T-helper 17 cell (primary cell): Measurements from ENCODE around the gene TFB2M. TPM values are rescaled to one million over a fixed set of nuclear protein-coding genes. Genes with fewer than 3 reads are reported as not detected.
"Not testable (repeated sequence)": the region's sequence is repeated elsewhere in the genome, so short reads cannot be mapped to it uniquely, and the experiment has no call there.

Source experiments
- ATAC-seq: fragments of 150-1000 bp; cut with Tn5 transposase; 2 replicates; pipeline ENCODE4 v1.10.0; 2021; ENCODE audit warnings: mild to moderate bottlenecking, moderate library complexity
- DNase-seq, 3 donors: peaks; one replicate each; pipeline versions ENCODE4 v3.0.0 to v3.0.0-alpha.2; 2020 to 2021
- H3K9me3 ChIP-seq: one replicate; pipeline ENCODE4 v1.7.0; 2013; ENCODE audit warnings: low read length, mild to moderate bottlenecking; ENCODE audit not compliant: control insufficient read depth, poor library complexity, severe bottlenecking
- H3K27ac Mint-ChIP-seq: one replicate; pipeline ENCODE4 v1.8.0; 2022; ENCODE audit warnings: mild to moderate bottlenecking, moderate library complexity, mixed read lengths
- H3K27me3 Mint-ChIP-seq: one replicate; pipeline ENCODE4 v1.8.0; 2022; ENCODE audit warnings: mixed read lengths
- H3K36me3 Mint-ChIP-seq: one replicate; pipeline ENCODE4 v1.8.0; 2022; ENCODE audit warnings: low read depth, mixed read lengths
- H3K4me1 Mint-ChIP-seq: one replicate; pipeline ENCODE4 v1.8.0; 2022; ENCODE audit warnings: mild to moderate bottlenecking, mixed read lengths
- H3K4me3 Mint-ChIP-seq: one replicate; pipeline ENCODE4 v1.8.0; 2022; ENCODE audit warnings: mild to moderate bottlenecking, moderate library complexity, mixed read lengths
- total RNA-seq, 4 donors: library from RNA in 2 of 4; stranded (reverse) in 2 of 4; gene quantifications; one replicate each; pipeline ENCODE4 v1.2.3 and lab custom pipeline; 2022 to 2026

TFB2M gene
- total RNA-seq, 2 donors from 2014 or later, result 6.7 to 10.2 TPM

GRCh38 chr1:246591958-246592357 is 25.9 kb upstream of the TFB2M start:
- Mint-ChIP-seq H3K27me3 (no peaks in the 10 kb centered on the region), H3K4me1 (peaks cover 26% of the 10 kb centered on the region), H3K4me3 (peak overlapping the region; percentile 26), H3K36me3 (peaks cover 5% of the 10 kb centered on the region), H3K27ac (peak overlapping the region; percentile 19)
- DNase-seq, result no peak
- no peak for ATAC-seq
- no peaks in the 10 kb centered on the region for H3K9me3 ChIP-seq

GRCh38 chr1:246591504-246591903 is 25.4 kb upstream of the TFB2M start:
- DNase-seq (no peak), ATAC-seq (no peak)
- H3K4me1 Mint-ChIP-seq, result peaks cover 23% of the 10 kb centered on the region
- H3K27me3 Mint-ChIP-seq, result no peaks in the 10 kb centered on the region
- H3K4me3 Mint-ChIP-seq, result peak overlapping the region; percentile 19
- H3K9me3 ChIP-seq, result no peaks in the 10 kb centered on the region
- H3K27ac Mint-ChIP-seq, result no peak overlapping the region
- H3K36me3 Mint-ChIP-seq, result peaks cover 5% of the 10 kb centered on the region

- ATAC-seq (no peak), DNase-seq (no peak)
- Mint-ChIP-seq H3K27me3 (no peaks in the 10 kb centered on the region), H3K36me3 (peaks cover 5% of the 10 kb centered on the region), H3K4me3 (peak overlapping the region; percentile 19), H3K4me1 (peaks cover 24% of the 10 kb centered on the region), H3K27ac (peak overlapping the region; percentile 14)
- H3K9me3 ChIP-seq, result no peaks in the 10 kb centered on the region
Measured at GRCh38 chr1:246591047-246591446, 25.0 kb upstream of the TFB2M start.

GRCh38 chr1:246589919-246590318 is 23.9 kb upstream of the TFB2M start:
- not testable (repeated sequence) for DNase-seq, H3K36me3 Mint-ChIP-seq, H3K9me3 ChIP-seq, ATAC-seq, H3K27me3 Mint-ChIP-seq, H3K27ac Mint-ChIP-seq
- Mint-ChIP-seq H3K4me3 (peak overlapping the region; percentile 75), H3K4me1 (peaks cover 22% of the 10 kb centered on the region)

GRCh38 chr1:246588159-246588721 is 22.2 kb upstream of the TFB2M start:
- H3K27me3 Mint-ChIP-seq, result no peaks in the 10 kb centered on the region
- H3K9me3 ChIP-seq, result no peaks in the 10 kb centered on the region
- H3K27ac Mint-ChIP-seq, result no peak overlapping the region
- peak overlapping the region; percentile 39 for H3K4me3 Mint-ChIP-seq
- no peak for DNase-seq
- peaks cover 4% of the 10 kb centered on the region for H3K36me3 Mint-ChIP-seq
- ATAC-seq, result no peak
- H3K4me1 Mint-ChIP-seq, result peaks cover 34% of the 10 kb centered on the region

GRCh38 chr1:246587606-246588005 is 21.5 kb upstream of the TFB2M start:
- no peaks in the 10 kb centered on the region for H3K9me3 ChIP-seq
- peaks cover 40% of the 10 kb centered on the region for H3K4me1 Mint-ChIP-seq
- H3K27me3 Mint-ChIP-seq, result no peaks in the 10 kb centered on the region
- DNase-seq (no peak), ATAC-seq (no peak)
- peaks cover 7% of the 10 kb centered on the region for H3K36me3 Mint-ChIP-seq
- no peak overlapping the region for H3K27ac Mint-ChIP-seq
- H3K4me3 Mint-ChIP-seq, result peak overlapping the region; percentile 39

- no peaks in the 10 kb centered on the region for H3K9me3 ChIP-seq
- H3K4me1 Mint-ChIP-seq, result peaks cover 43% of the 10 kb centered on the region
- DNase-seq, result no peak
- H3K27me3 Mint-ChIP-seq, result no peaks in the 10 kb centered on the region
- no peak overlapping the region for H3K4me3 Mint-ChIP-seq
- H3K36me3 Mint-ChIP-seq, result peaks cover 7% of the 10 kb centered on the region
- ATAC-seq, result no peak
- no peak overlapping the region for H3K27ac Mint-ChIP-seq
Measured at GRCh38 chr1:246587032-246587431, 21.0 kb upstream of the TFB2M start.

GRCh38 chr1:246583448-246584185 is 17.6 kb upstream of the TFB2M start:
- peak overlapping the region; percentile 32 for H3K27ac Mint-ChIP-seq
- peaks cover 7% of the 10 kb centered on the region for H3K36me3 Mint-ChIP-seq
- DNase-seq, result no peak
- no peaks in the 10 kb centered on the region for H3K9me3 ChIP-seq
- H3K27me3 Mint-ChIP-seq, result no peaks in the 10 kb centered on the region
- peaks cover 50% of the 10 kb centered on the region for H3K4me1 Mint-ChIP-seq
- ATAC-seq, result no peak
- no peak overlapping the region for H3K4me3 Mint-ChIP-seq

- H3K27me3 Mint-ChIP-seq, result no peaks in the 10 kb centered on the region
- no peaks in the 10 kb centered on the region for H3K9me3 ChIP-seq
- DNase-seq, result no peak
- peaks cover 7% of the 10 kb centered on the region for H3K36me3 Mint-ChIP-seq
- no peak overlapping the region for H3K4me3 Mint-ChIP-seq
- peaks cover 55% of the 10 kb centered on the region for H3K4me1 Mint-ChIP-seq
- H3K27ac Mint-ChIP-seq, result peak overlapping the region; percentile 32
- no peak for ATAC-seq
Measured at GRCh38 chr1:246583056-246583440, 17.0 kb upstream of the TFB2M start.

GRCh38 chr1:246582301-246583055 is 16.4 kb upstream of the TFB2M start:
- no peak for ATAC-seq
- Mint-ChIP-seq H3K27me3 (no peaks in the 10 kb centered on the region), H3K27ac (no peak overlapping the region), H3K4me1 (peaks cover 57% of the 10 kb centered on the region), H3K36me3 (peaks cover 7% of the 10 kb centered on the region), H3K4me3 (peak overlapping the region; percentile 9)
- DNase-seq, result no peak
- no peaks in the 10 kb centered on the region for H3K9me3 ChIP-seq

GRCh38 chr1:246580497-246581370 is 14.7 kb upstream of the TFB2M start:
- no peaks in the 10 kb centered on the region for H3K27me3 Mint-ChIP-seq
- ATAC-seq (no peak), DNase-seq (no peak)
- peaks cover 59% of the 10 kb centered on the region for H3K4me1 Mint-ChIP-seq
- peak overlapping the region; percentile 74 for H3K27ac Mint-ChIP-seq
- no peaks in the 10 kb centered on the region for H3K9me3 ChIP-seq
- no peak overlapping the region for H3K4me3 Mint-ChIP-seq
- peaks cover 10% of the 10 kb centered on the region for H3K36me3 Mint-ChIP-seq

- Mint-ChIP-seq H3K27me3 (no peaks in the 10 kb centered on the region), H3K4me3 (no peak overlapping the region), H3K27ac (peak overlapping the region; percentile 74), H3K36me3 (peaks cover 14% of the 10 kb centered on the region), H3K4me1 (peaks cover 62% of the 10 kb centered on the region)
- ATAC-seq, result no peak
- no peak for DNase-seq
- no peaks in the 10 kb centered on the region for H3K9me3 ChIP-seq
Measured at GRCh38 chr1:246579818-246580217, 13.8 kb upstream of the TFB2M start.

GRCh38 chr1:246577720-246578106 is 11.7 kb upstream of the TFB2M start:
- DNase-seq, result no peak
- peak overlapping the region; percentile 84 for H3K4me3 Mint-ChIP-seq
- peak overlapping the region; percentile 93 for H3K27ac Mint-ChIP-seq
- peaks cover 53% of the 10 kb centered on the region for H3K4me1 Mint-ChIP-seq
- ATAC-seq, result no peak
- H3K27me3 Mint-ChIP-seq, result no peaks in the 10 kb centered on the region
- H3K36me3 Mint-ChIP-seq, result peaks cover 9% of the 10 kb centered on the region
- H3K9me3 ChIP-seq, result no peaks in the 10 kb centered on the region
